Measurements from ENCODE around the gene SERPINB2. TPM values are rescaled to one million over a fixed set of nuclear protein-coding genes. Genes with fewer than 3 reads are reported as not detected.
A peak's percentile ranks its signal among the peaks of the same experiment; 100 is the strongest.

Gene SERPINB2
- total and polyA plus RNA-seq, 4 donors: 0.25 to 2.0 (median 0.62) TPM

- Histone ChIP-seq H3K36me3 (ENCODE audit: control insufficient read depth in 1 of 2, insufficient read depth in 2 of 2, low read length in 1 of 2) (no peaks in the 10 kb centered on the region), H3K4me3 (ENCODE audit: low read length in 2 of 2) (no peak overlapping the region), H3K27ac (ENCODE audit: low read depth in 1 of 2, low read length in 2 of 2) (no peak overlapping the region), H3K4me1 (ENCODE audit: control insufficient read depth in 1 of 2, insufficient read depth in 2 of 2, low read length in 2 of 2) (no peaks in the 10 kb centered on the region), H3K27me3 (ENCODE audit: control insufficient read depth in 1 of 2, insufficient read depth in 2 of 2, low read length in 1 of 2) (no peaks in the 10 kb centered on the region), H3K9me3 (ENCODE audit: control insufficient read depth, low read length) (peaks cover 2% of the 10 kb centered on the region)
- WGBS, 2 donors: 93% methylated on average over 2 of the region's 2 CpGs
- intact Hi-C loops (cut with DNase I): no loop called here
- DNase-seq (no peak), ATAC-seq (ENCODE audit: low FRiP score) (no peak)
Measured at GRCh38 chr18:63860531-63860930, 27.0 kb upstream of the SERPINB2 start.

DNA sequence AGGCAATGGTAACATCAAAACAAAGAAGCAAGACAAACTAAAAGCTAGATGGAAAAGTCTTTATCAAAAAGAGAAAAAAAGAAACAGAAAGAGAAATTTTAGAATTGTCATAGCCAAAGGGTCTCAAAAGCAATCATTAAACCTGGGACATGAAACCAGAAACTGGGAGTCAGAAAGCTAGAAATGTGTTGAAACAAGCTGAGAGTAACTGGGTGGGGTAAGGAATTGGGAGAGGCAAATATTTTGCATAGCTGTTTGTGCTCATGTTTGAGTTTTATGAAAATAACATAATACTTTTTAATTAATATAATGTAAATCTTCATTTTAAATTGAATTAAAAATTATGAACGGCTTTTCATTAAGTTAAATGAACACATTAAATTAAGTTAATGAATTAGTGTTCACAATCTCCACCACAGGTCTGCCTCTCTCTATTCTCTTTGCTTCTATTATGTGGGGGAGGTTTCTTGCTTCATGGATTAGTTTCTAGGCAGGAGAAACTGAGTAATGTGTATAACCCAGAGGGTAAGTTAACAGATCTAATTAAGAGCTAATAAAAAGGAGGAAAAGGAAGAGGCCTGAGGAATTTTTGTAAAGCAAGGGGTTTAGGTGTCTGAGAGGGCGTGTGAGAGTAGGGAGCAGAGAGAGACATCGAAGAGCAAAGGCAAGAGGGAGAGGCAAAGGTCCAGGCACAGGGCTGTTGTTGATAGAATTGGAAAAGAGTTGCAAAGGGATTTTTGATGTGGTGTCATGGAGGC lies 20.0 kb upstream of the SERPINB2 start:
- H3K27me3 ChIP-seq (ENCODE audit: control insufficient read depth in 1 of 2, insufficient read depth in 2 of 2, low read length in 1 of 2): no peaks in the 10 kb centered on the region
- intact Hi-C loops (cut with DNase I): no loop called here
- no peak overlapping the region for H3K4me3 ChIP-seq (ENCODE audit: low read length in 2 of 2)
- no peaks in the 10 kb centered on the region for H3K36me3 ChIP-seq (ENCODE audit: control insufficient read depth in 1 of 2, insufficient read depth in 2 of 2, low read length in 1 of 2)
- no peaks in the 10 kb centered on the region for H3K4me1 ChIP-seq (ENCODE audit: control insufficient read depth in 1 of 2, insufficient read depth in 2 of 2, low read length in 2 of 2)
- H3K27ac ChIP-seq (ENCODE audit: low read depth in 1 of 2, low read length in 2 of 2): no peak overlapping the region
- WGBS, 2 donors: 86 to 87% methylated on average over 3 of the region's 3 CpGs
- ATAC-seq (ENCODE audit: low FRiP score): no peak
- DNase-seq: no peak
- peaks cover 2% of the 10 kb centered on the region for H3K9me3 ChIP-seq (ENCODE audit: control insufficient read depth, low read length)

- no peaks in the 10 kb centered on the region for H3K4me1 ChIP-seq (ENCODE audit: control insufficient read depth in 1 of 2, insufficient read depth in 2 of 2, low read length in 2 of 2)
- intact Hi-C loops (cut with DNase I): no loop called here
- ATAC-seq (ENCODE audit: low FRiP score) (no peak), DNase-seq (no peak)
- H3K36me3 ChIP-seq (ENCODE audit: control insufficient read depth in 1 of 2, insufficient read depth in 2 of 2, low read length in 1 of 2): no peaks in the 10 kb centered on the region
- 92 to 95% methylated on average over 9 of the region's 9 CpGs for WGBS, 2 donors
- no peak overlapping the region for H3K4me3 ChIP-seq (ENCODE audit: low read length in 2 of 2)
- peaks cover 2% of the 10 kb centered on the region for H3K9me3 ChIP-seq (ENCODE audit: control insufficient read depth, low read length)
- H3K27ac ChIP-seq (ENCODE audit: low read depth in 1 of 2, low read length in 2 of 2): no peak overlapping the region
- H3K27me3 ChIP-seq (ENCODE audit: control insufficient read depth in 1 of 2, insufficient read depth in 2 of 2, low read length in 1 of 2): no peaks in the 10 kb centered on the region
Measured at GRCh38 chr18:63868546-63868945, 19.0 kb upstream of the SERPINB2 start.

- H3K27me3 ChIP-seq (ENCODE audit: control insufficient read depth in 1 of 2, insufficient read depth in 2 of 2, low read length in 1 of 2): no peaks in the 10 kb centered on the region
- no peak overlapping the region for H3K27ac ChIP-seq (ENCODE audit: low read depth in 1 of 2, low read length in 2 of 2)
- no peaks in the 10 kb centered on the region for H3K36me3 ChIP-seq (ENCODE audit: control insufficient read depth in 1 of 2, insufficient read depth in 2 of 2, low read length in 1 of 2)
- peaks cover 2% of the 10 kb centered on the region for H3K9me3 ChIP-seq (ENCODE audit: control insufficient read depth, low read length)
- intact Hi-C loops (cut with DNase I): no loop called here
- DNase-seq (peak in 1 of 2 donors; percentile 50), ATAC-seq (ENCODE audit: low FRiP score) (no peak)
- no peaks in the 10 kb centered on the region for H3K4me1 ChIP-seq (ENCODE audit: control insufficient read depth in 1 of 2, insufficient read depth in 2 of 2, low read length in 2 of 2)
- H3K4me3 ChIP-seq (ENCODE audit: low read length in 2 of 2): no peak overlapping the region
- 80 to 84% methylated on average over 9 of the region's 9 CpGs for WGBS, 2 donors
Measured at GRCh38 chr18:63869374-63869773, 18.1 kb upstream of the SERPINB2 start.

- ATAC-seq (ENCODE audit: low FRiP score) (no peak), DNase-seq (no peak)
- no peaks in the 10 kb centered on the region for H3K4me1 ChIP-seq (ENCODE audit: control insufficient read depth in 1 of 2, insufficient read depth in 2 of 2, low read length in 2 of 2)
- no peaks in the 10 kb centered on the region for H3K27me3 ChIP-seq (ENCODE audit: control insufficient read depth in 1 of 2, insufficient read depth in 2 of 2, low read length in 1 of 2)
- H3K4me3 ChIP-seq (ENCODE audit: low read length in 2 of 2): no peak overlapping the region
- H3K36me3 ChIP-seq (ENCODE audit: control insufficient read depth in 1 of 2, insufficient read depth in 2 of 2, low read length in 1 of 2): no peaks in the 10 kb centered on the region
- peaks cover 2% of the 10 kb centered on the region for H3K9me3 ChIP-seq (ENCODE audit: control insufficient read depth, low read length)
- intact Hi-C loops (cut with DNase I): no loop called here
- H3K27ac ChIP-seq (ENCODE audit: low read depth in 1 of 2, low read length in 2 of 2): no peak overlapping the region
- WGBS, 2 donors: 43 to 47% methylated on average over 3 of the region's 3 CpGs
Measured at GRCh38 chr18:63869851-63870250, 17.7 kb upstream of the SERPINB2 start.

- H3K27ac ChIP-seq (ENCODE audit: low read depth in 1 of 2, low read length in 2 of 2): no peak overlapping the region
- intact Hi-C loops (cut with DNase I): no loop called here
- no peak overlapping the region for H3K4me3 ChIP-seq (ENCODE audit: low read length in 2 of 2)
- ATAC-seq (ENCODE audit: low FRiP score) (no peak), DNase-seq (no peak)
- H3K27me3 ChIP-seq (ENCODE audit: control insufficient read depth in 1 of 2, insufficient read depth in 2 of 2, low read length in 1 of 2): no peaks in the 10 kb centered on the region
- H3K4me1 ChIP-seq (ENCODE audit: control insufficient read depth in 1 of 2, insufficient read depth in 2 of 2, low read length in 2 of 2): no peaks in the 10 kb centered on the region
- H3K36me3 ChIP-seq (ENCODE audit: control insufficient read depth in 1 of 2, insufficient read depth in 2 of 2, low read length in 1 of 2): no peaks in the 10 kb centered on the region
- H3K9me3 ChIP-seq (ENCODE audit: control insufficient read depth, low read length): peaks cover 2% of the 10 kb centered on the region
- WGBS, 2 donors: 78 to 85% methylated on average over 1 of the region's 1 CpG
Measured at GRCh38 chr18:63871836-63872235, 15.7 kb upstream of the SERPINB2 start.

DNA sequence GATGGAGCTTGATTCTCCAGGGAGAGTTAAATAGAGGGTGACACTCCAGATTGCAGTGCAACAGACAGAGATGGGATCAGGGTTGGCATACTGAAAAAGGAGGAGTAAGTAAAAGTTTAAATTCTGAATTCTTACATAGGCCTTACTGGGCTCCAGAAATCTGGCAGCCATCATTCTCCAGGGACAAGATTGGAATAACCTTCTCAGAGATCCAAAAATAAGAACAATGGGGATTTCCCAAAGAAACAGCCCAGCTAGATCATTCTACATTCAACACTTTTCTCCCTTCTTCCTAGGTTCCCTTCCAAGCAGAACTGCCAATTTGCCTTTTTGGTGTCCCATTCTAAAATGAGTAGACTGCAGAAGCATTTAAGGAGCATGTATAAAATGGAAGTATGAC lies 14.9 kb upstream of the SERPINB2 start:
- Histone ChIP-seq H3K27ac (ENCODE audit: low read depth in 1 of 2, low read length in 2 of 2) (no peak overlapping the region), H3K36me3 (ENCODE audit: control insufficient read depth in 1 of 2, insufficient read depth in 2 of 2, low read length in 1 of 2) (no peaks in the 10 kb centered on the region), H3K9me3 (ENCODE audit: control insufficient read depth, low read length) (peaks cover 2% of the 10 kb centered on the region), H3K4me1 (ENCODE audit: control insufficient read depth in 1 of 2, insufficient read depth in 2 of 2, low read length in 2 of 2) (no peaks in the 10 kb centered on the region), H3K27me3 (ENCODE audit: control insufficient read depth in 1 of 2, insufficient read depth in 2 of 2, low read length in 1 of 2) (no peaks in the 10 kb centered on the region), H3K4me3 (ENCODE audit: low read length in 2 of 2) (no peak overlapping the region)
- intact Hi-C loops (cut with DNase I): no loop called here
- DNase-seq (no peak), ATAC-seq (ENCODE audit: low FRiP score) (no peak)

- Histone ChIP-seq H3K9me3 (ENCODE audit: control insufficient read depth, low read length) (no peaks in the 10 kb centered on the region), H3K36me3 (ENCODE audit: control insufficient read depth in 1 of 2, insufficient read depth in 2 of 2, low read length in 1 of 2) (no peaks in the 10 kb centered on the region), H3K4me1 (ENCODE audit: control insufficient read depth in 1 of 2, insufficient read depth in 2 of 2, low read length in 2 of 2) (no peaks in the 10 kb centered on the region), H3K27ac (ENCODE audit: low read depth in 1 of 2, low read length in 2 of 2) (no peak overlapping the region), H3K27me3 (ENCODE audit: control insufficient read depth in 1 of 2, insufficient read depth in 2 of 2, low read length in 1 of 2) (no peaks in the 10 kb centered on the region), H3K4me3 (ENCODE audit: low read length in 2 of 2) (no peak overlapping the region)
- ATAC-seq (ENCODE audit: low FRiP score) (no peak), DNase-seq (no peak)
- 83 to 88% methylated on average over 3 of the region's 3 CpGs for WGBS, 2 donors
- intact Hi-C loops (cut with DNase I): no loop called here
Measured at GRCh38 chr18:63878343-63878742, 9.2 kb upstream of the SERPINB2 start.

GRCh38 chr18:63878925-63879324 lies 8.6 kb upstream of the SERPINB2 start:
- no peak for ATAC-seq (ENCODE audit: low FRiP score)
- no peaks in the 10 kb centered on the region for H3K9me3 ChIP-seq (ENCODE audit: control insufficient read depth, low read length)
- intact Hi-C loops (cut with DNase I): no loop called here

More at GRCh38 chr18:63878925-63879324, 8.6 kb upstream of the SERPINB2 start:
- WGBS, 2 donors: 89 to 91% methylated on average over 4 of the region's 4 CpGs
- no peaks in the 10 kb centered on the region for H3K27me3 ChIP-seq (ENCODE audit: control insufficient read depth in 1 of 2, insufficient read depth in 2 of 2, low read length in 1 of 2)
- no peak overlapping the region for H3K27ac ChIP-seq (ENCODE audit: low read depth in 1 of 2, low read length in 2 of 2)
- H3K36me3 ChIP-seq (ENCODE audit: control insufficient read depth in 1 of 2, insufficient read depth in 2 of 2, low read length in 1 of 2): no peaks in the 10 kb centered on the region
- H3K4me1 ChIP-seq (ENCODE audit: control insufficient read depth in 1 of 2, insufficient read depth in 2 of 2, low read length in 2 of 2): no peaks in the 10 kb centered on the region
- H3K4me3 ChIP-seq (ENCODE audit: low read length in 2 of 2): no peak overlapping the region
- DNase-seq: no peak

All from aorta (tissue), 5 donors.